Adipocyte (in vitro differentiated cells): ENCODE measurements around the gene CRIP1.

Experiments
- DNase-seq: peaks from one replicate; pipeline ENCODE4 v3.0.0-alpha.2; 2015; ENCODE audit warnings: low read depth
- H3K27me3 ChIP-seq: replicated peaks from 2 replicates; pipeline ENCODE4 v1.7.0; 2013; ENCODE audit warnings: mild to moderate bottlenecking, low read length, moderate library complexity; ENCODE audit not compliant: control insufficient read depth, insufficient read depth
- H3K36me3 ChIP-seq: 2 replicates; pipeline ENCODE4 v1.7.0; 2013; ENCODE audit warnings: low read length, mild to moderate bottlenecking, moderate library complexity; ENCODE audit not compliant: control insufficient read depth, insufficient read depth, severe bottlenecking
- H3K4me1 ChIP-seq: 2 replicates; pipeline ENCODE4 v1.7.0; 2013; ENCODE audit warnings: mild to moderate bottlenecking, low read length, moderate library complexity; ENCODE audit not compliant: control insufficient read depth, insufficient read depth
- H3K4me3 ChIP-seq: 2 replicates; pipeline ENCODE4 v1.7.0; 2013; ENCODE audit warnings: mild to moderate bottlenecking, low read length, moderate library complexity
- H3K9ac ChIP-seq: 2 replicates; pipeline ENCODE4 v1.7.0; 2013; ENCODE audit warnings: mild to moderate bottlenecking, low read length, moderate library complexity
- H3K9me3 ChIP-seq: 2 replicates; pipeline ENCODE4 v1.7.0; 2013; ENCODE audit warnings: mild to moderate bottlenecking, low read length, moderate library complexity; ENCODE audit not compliant: control insufficient read depth

CRIP1 gene

DNA sequence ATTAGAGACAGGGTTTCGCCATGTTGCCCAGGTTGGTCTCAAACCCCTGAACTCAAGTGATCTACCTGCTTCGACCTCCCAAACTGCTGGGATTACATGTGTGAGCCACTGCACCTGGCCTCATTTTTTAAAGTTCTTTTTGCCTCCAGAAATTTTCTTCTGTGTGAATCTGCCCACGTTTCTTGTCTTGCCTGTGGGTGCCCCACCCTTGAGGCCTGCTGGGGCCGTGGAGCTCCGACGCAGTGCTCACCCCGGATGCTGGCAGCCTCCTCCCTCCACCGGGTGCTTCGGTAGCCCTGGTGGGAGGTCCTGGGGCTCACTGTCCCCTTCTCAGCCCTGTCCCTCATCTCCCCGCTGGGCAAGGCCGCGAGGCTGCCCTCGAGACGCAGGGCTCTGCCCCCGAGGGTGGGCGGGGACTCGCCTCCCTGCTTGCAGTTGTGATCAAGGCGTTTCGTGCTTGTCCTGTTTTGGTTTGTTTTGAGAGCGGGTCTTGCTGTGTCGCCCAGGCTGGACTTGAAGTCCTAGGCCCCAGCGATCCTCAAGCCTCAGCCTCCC is 31.5 kb upstream of the CRIP1 start:
- H3K36me3 ChIP-seq, result peaks cover 60% of the 10 kb centered on the region

GRCh38 chr14:105455766-105456660 is 30.7 kb upstream of the CRIP1 start:
- no peaks in the 10 kb centered on the region for H3K9me3 ChIP-seq
- H3K36me3 ChIP-seq, result peaks cover 60% of the 10 kb centered on the region
- H3K27me3 ChIP-seq, result no peaks in the 10 kb centered on the region
- no peak overlapping the region for H3K4me3 ChIP-seq
- H3K9ac ChIP-seq, result no peak overlapping the region
- H3K4me1 ChIP-seq, result no peaks in the 10 kb centered on the region
- DNase-seq, result no peak

More for the DNA sequence above, 31.5 kb upstream of the CRIP1 start:
- no peak overlapping the region for H3K4me3 ChIP-seq
- no peaks in the 10 kb centered on the region for H3K4me1 ChIP-seq
- no peak for DNase-seq
- H3K9me3 ChIP-seq, result no peaks in the 10 kb centered on the region
- no peaks in the 10 kb centered on the region for H3K27me3 ChIP-seq
- H3K9ac ChIP-seq, result no peak overlapping the region

GRCh38 chr14:105456736-105457617 is 29.7 kb upstream of the CRIP1 start:
- no peak overlapping the region for H3K9ac ChIP-seq
- H3K27me3 ChIP-seq, result no peaks in the 10 kb centered on the region
- no peaks in the 10 kb centered on the region for H3K9me3 ChIP-seq
- peaks cover 59% of the 10 kb centered on the region for H3K36me3 ChIP-seq
- H3K4me1 ChIP-seq, result no peaks in the 10 kb centered on the region
- H3K4me3 ChIP-seq, result no peak overlapping the region
- DNase-seq, result no peak

DNA sequence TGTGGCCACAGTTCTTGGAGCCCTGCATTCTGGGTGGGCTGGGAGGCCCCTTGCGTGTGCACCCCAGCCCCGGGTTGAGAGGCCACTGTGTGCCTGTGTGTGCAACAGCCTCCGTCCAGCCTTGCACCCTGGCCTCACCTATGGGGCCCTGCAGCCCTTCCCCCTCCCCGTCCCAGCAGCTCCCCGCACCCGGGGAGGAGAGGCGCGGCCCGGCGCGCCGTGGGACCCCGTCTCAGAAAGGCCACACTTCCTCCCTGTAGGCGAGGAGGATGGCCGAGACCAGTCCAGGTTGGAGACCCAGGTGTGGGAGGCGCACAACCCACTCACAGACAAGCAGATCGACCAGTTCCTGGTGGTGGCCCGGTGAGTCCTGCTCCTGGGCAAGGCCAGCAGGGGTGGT is 28.7 kb upstream of the CRIP1 start:
- peaks cover 49% of the 10 kb centered on the region for H3K36me3 ChIP-seq
- no peaks in the 10 kb centered on the region for H3K4me1 ChIP-seq
- H3K9ac ChIP-seq, result no peak overlapping the region
- H3K4me3 ChIP-seq, result no peak overlapping the region
- H3K27me3 ChIP-seq, result no peaks in the 10 kb centered on the region
- no peak for DNase-seq
- no peaks in the 10 kb centered on the region for H3K9me3 ChIP-seq

- DNase-seq, result no peak
- no peak overlapping the region for H3K9ac ChIP-seq
- H3K9me3 ChIP-seq, result no peaks in the 10 kb centered on the region
- no peak overlapping the region for H3K4me3 ChIP-seq
- H3K27me3 ChIP-seq, result no peaks in the 10 kb centered on the region
- H3K36me3 ChIP-seq, result peaks cover 50% of the 10 kb centered on the region
- no peaks in the 10 kb centered on the region for H3K4me1 ChIP-seq
Observed at GRCh38 chr14:105458571-105458970, 28.1 kb upstream of the CRIP1 start.

DNA sequence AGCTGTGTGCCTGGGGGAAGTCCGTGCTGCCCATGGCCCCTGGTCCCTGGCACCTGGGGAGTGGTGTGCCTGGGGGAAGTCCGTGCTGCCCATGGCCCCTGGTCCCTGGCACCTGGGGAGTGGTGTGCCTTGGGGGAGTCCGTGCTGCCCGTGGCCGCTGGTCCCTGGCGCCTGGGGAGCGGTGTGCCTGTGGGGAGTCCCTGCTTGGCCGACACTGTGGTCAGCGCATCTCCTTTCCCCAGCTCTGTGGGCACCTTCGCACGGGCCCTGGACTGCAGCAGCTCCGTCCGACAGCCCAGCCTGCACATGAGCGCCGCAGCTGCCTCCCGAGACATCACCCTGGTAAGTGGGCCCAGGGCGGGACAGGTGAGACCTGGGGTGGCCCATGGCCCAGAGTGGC is 26.6 kb upstream of the CRIP1 start:
- H3K9ac ChIP-seq, result no peak overlapping the region
- no peak overlapping the region for H3K4me3 ChIP-seq
- H3K4me1 ChIP-seq, result no peaks in the 10 kb centered on the region
- no peak for DNase-seq
- peaks cover 51% of the 10 kb centered on the region for H3K36me3 ChIP-seq
- no peaks in the 10 kb centered on the region for H3K27me3 ChIP-seq
- H3K9me3 ChIP-seq, result no peaks in the 10 kb centered on the region

GRCh38 chr14:105460616-105461015 is 26.1 kb upstream of the CRIP1 start:
- Histone ChIP-seq H3K36me3 (peaks cover 51% of the 10 kb centered on the region), H3K9ac (no peak overlapping the region)

DNA sequence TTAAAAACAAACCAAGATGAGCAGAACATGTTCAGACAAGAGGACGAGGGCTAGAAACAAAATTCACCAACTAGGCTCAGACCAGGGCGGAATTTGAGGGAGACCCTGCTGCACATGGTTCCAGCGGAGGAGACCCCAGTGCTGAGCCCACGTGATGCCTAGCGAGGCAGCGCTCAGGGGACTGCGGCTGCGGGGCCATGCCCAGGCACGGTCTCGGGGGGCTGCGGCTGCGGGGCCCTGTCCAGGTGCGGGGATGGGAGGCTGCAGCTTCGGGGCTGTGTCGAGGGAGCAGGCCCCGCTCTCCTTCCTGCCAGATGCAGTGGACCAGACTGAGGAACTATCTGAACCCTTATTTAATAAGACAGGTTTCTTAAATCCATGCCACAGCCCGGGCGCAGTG is 24.8 kb upstream of the CRIP1 start:
- H3K4me3 ChIP-seq, result no peak overlapping the region
- DNase-seq, result no peak
- H3K36me3 ChIP-seq, result peaks cover 45% of the 10 kb centered on the region

More at GRCh38 chr14:105460616-105461015, 26.1 kb upstream of the CRIP1 start:
- no peak overlapping the region for H3K4me3 ChIP-seq
- no peaks in the 10 kb centered on the region for H3K4me1 ChIP-seq
- no peak for DNase-seq
- no peaks in the 10 kb centered on the region for H3K27me3 ChIP-seq
- H3K9me3 ChIP-seq, result no peaks in the 10 kb centered on the region

GRCh38 chr14:105464501-105464900 is 22.2 kb upstream of the CRIP1 start:
- Histone ChIP-seq H3K4me3 (no peak overlapping the region), H3K9ac (no peak overlapping the region), H3K4me1 (no peaks in the 10 kb centered on the region), H3K9me3 (no peaks in the 10 kb centered on the region), H3K27me3 (no peaks in the 10 kb centered on the region), H3K36me3 (peaks cover 48% of the 10 kb centered on the region)
- no peak for DNase-seq

More for the DNA sequence above, 24.8 kb upstream of the CRIP1 start:
- Histone ChIP-seq H3K9me3 (no peaks in the 10 kb centered on the region), H3K9ac (no peak overlapping the region), H3K4me1 (no peaks in the 10 kb centered on the region), H3K27me3 (no peaks in the 10 kb centered on the region)

GRCh38 chr14:105465209-105466031 is 21.3 kb upstream of the CRIP1 start:
- Histone ChIP-seq H3K4me1 (no peaks in the 10 kb centered on the region), H3K9ac (no peak overlapping the region), H3K36me3 (peaks cover 46% of the 10 kb centered on the region), H3K27me3 (no peaks in the 10 kb centered on the region), H3K4me3 (no peak overlapping the region), H3K9me3 (no peaks in the 10 kb centered on the region)
- no peak for DNase-seq
